Measurements from ENCODE around the gene MXD3.
A peak's percentile ranks its signal among the peaks of the same experiment; 100 is the strongest.

Gene MXD3

GRCh38 chr5:177311723-177312648 lies at the start of gene MXD3 (continued):
- peak; percentile 90 for TF ChIP-seq ZBTB10 (tag by site-specific recombination; IDR thresholded peaks at IDR 0.05)
- TF ChIP-seq ZNF184 (tag by site-specific recombination; IDR thresholded peaks at IDR 0.05), result no peak
- TF ChIP-seq ZNF157 (tag by site-specific recombination; IDR thresholded peaks at IDR 0.05), result no peak
- TF ChIP-seq REPIN1 (tag by site-specific recombination; IDR thresholded peaks at IDR 0.05; ENCODE audit: low read depth), result no peak
- TF ChIP-seq ZNF37A (tag by site-specific recombination; IDR thresholded peaks at IDR 0.05), result no peak
- TF ChIP-seq ZNF548 (tag by site-specific recombination; IDR thresholded peaks at IDR 0.05), result no peak
- peak; percentile 100 for TF ChIP-seq ZXDB (tag by site-specific recombination; IDR thresholded peaks at IDR 0.05)
- no peak for TF ChIP-seq PBX3 (CRISPR knock-in tag; IDR thresholded peaks at IDR 0.05)
- TF ChIP-seq ATF2 (tag by site-specific recombination; IDR thresholded peaks at IDR 0.05; ENCODE audit: low read depth), result peak; percentile 40
- TF ChIP-seq, protein P1, sequence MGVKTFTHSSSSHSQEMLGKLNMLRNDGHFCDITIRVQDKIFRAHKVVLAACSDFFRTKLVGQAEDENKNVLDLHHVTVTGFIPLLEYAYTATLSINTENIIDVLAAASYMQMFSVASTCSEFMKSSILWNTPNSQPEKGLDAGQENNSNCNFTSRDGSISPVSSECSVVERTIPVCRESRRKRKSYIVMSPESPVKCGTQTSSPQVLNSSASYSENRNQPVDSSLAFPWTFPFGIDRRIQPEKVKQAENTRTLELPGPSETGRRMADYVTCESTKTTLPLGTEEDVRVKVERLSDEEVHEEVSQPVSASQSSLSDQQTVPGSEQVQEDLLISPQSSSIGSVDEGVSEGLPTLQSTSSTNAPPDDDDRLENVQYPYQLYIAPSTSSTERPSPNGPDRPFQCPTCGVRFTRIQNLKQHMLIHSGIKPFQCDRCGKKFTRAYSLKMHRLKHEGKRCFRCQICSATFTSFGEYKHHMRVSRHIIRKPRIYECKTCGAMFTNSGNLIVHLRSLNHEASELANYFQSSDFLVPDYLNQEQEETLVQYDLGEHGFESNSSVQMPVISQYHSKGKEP (tag by site-specific recombination; IDR thresholded peaks at IDR 0.05), result peak; percentile 62; the same call in 1 of the 2 replicates
- TF ChIP-seq, protein P2, sequence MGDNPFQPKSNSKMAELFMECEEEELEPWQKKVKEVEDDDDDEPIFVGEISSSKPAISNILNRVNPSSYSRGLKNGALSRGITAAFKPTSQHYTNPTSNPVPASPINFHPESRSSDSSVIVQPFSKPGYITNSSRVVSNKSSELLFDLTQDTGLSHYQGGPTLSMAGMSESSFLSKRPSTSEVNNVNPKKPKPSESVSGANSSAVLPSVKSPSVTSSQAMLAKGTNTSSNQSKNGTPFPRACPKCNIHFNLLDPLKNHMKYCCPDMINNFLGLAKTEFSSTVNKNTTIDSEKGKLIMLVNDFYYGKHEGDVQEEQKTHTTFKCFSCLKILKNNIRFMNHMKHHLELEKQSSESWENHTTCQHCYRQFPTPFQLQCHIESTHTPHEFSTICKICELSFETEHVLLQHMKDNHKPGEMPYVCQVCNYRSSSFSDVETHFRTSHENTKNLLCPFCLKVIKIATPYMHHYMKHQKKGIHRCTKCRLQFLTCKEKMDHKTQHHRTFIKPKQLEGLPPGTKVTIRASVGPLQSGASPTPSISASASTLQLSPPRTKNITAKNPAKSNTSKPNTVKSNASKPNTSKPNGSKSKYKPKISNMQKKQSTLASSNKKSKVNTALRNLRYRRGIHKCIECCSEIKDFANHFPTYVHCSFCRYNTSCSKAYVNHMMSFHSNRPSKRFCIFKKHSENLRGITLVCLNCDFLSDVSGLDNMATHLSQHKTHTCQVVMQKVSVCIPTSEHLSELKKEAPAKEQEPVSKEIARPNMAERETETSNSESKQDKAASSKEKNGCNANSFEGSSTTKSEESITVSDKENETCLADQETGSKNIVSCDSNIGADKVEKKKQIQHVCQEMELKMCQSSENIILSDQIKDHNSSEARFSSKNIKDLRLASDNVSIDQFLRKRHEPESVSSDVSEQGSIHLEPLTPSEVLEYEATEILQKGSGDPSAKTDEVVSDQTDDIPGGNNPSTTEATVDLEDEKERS (tag by site-specific recombination; IDR thresholded peaks at IDR 0.05), result no peak
- no peak for TF ChIP-seq ZNF747 (tag by site-specific recombination; IDR thresholded peaks at IDR 0.05)
- no peak for TF ChIP-seq ZNF768 (tag by site-specific recombination; IDR thresholded peaks at IDR 0.05)
- TF ChIP-seq ZNF121 (tag by site-specific recombination; IDR thresholded peaks at IDR 0.05), result no peak
- no peak for TF ChIP-seq ZNF623 (tag by site-specific recombination; IDR thresholded peaks at IDR 0.05)
- TF ChIP-seq ZNF266 (tag by site-specific recombination; IDR thresholded peaks at IDR 0.05; ENCODE audit: low read depth), result no peak
- TF ChIP-seq ZNF677 (tag by site-specific recombination; IDR thresholded peaks at IDR 0.05), result no peak
- no peak for TF ChIP-seq ZFP41 (tag by site-specific recombination; IDR thresholded peaks at IDR 0.05; ENCODE audit: borderline replicate concordance)
- TF ChIP-seq TSHZ1 (tag by site-specific recombination; IDR thresholded peaks at IDR 0.05; ENCODE audit: borderline replicate concordance), result no peak
- TF ChIP-seq HOXC10 (CRISPR knock-in tag; IDR thresholded peaks at IDR 0.05), result no peak
- no peak for TF ChIP-seq ZNF621 (tag by site-specific recombination; IDR thresholded peaks at IDR 0.05)
- peak; percentile 99 for TF ChIP-seq ZBTB7A (tag by site-specific recombination; IDR thresholded peaks at IDR 0.05; ENCODE audit: low read depth)
- TF ChIP-seq ZNF600 (tag by site-specific recombination; IDR thresholded peaks at IDR 0.05), result peak; percentile 18; the same call in 1 of the 2 replicates
- no peak for TF ChIP-seq ZNF473 (tag by site-specific recombination; IDR thresholded peaks at IDR 0.05)
